Fibroblast of skin of right quadriceps (primary cell): Measurements from ENCODE around the gene GRB10.
"Not testable (repeated sequence)": the region's sequence is repeated elsewhere in the genome, so short reads cannot be mapped to it uniquely, and the experiment has no call there.

Source experiments
- DNase-seq: peaks from one replicate; pipeline ENCODE4 v3.0.0-alpha.2; 2013

GRB10 gene

DNA sequence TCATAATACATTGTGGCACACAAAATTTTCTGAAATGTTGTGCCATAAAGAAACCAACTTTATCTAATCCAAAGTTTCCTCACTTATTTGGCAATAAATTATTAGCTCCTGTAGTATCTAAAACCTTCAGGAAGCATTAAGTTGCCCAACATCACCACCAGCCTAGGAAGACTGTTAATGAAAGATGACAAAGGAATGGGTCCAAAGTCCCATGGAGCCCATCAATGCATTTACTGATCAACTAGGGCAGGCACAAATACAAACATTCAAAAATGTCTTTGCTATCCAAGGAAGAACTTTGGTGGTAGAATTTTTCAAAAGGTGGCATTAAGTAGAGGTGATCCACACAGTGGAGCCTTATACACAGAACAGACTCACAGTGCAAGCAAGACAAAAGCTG, 4.5 kb downstream of the GRB10 start:
- no peak for DNase-seq

DNA sequence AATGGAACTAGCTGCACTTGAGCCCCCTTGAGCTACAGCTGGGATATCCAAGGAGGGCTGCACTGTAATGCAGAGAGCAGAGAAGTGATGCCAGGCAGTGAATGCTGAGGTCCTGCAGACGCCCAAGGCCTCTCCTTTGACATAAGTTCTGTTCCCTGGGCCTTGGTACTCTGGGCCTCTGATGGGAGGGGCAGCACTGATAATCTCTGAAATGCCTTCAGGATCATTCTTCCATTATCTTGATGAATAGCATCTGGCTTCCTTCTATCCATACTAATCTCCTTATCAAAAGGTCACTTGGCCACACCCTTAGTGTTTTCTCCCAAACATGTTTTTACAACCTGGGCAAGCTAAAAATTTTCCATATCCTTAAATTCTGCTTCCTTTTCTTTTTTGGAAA, 6.9 kb downstream of the GRB10 start:
- no peak for DNase-seq

DNA sequence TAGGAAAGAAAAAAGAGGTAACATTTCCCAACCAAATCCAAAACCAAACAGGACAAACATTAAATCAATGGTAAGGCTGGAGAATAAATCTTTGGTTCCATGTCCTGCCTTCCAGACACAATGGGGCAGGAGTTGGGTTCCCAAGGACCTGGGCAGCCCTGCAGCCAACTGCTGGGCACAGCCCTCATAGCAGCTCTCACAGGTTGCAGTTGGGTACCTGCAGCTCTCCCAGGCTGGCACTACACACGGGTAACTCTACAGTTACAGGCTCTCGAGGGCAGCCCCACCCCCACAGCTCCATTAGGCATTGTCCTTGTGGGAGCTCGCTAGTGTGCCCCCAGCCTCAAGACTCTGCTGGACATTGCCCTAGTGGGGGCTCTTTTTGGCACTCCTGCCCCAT, 7.5 kb downstream of the GRB10 start:
- no peak for DNase-seq

DNA sequence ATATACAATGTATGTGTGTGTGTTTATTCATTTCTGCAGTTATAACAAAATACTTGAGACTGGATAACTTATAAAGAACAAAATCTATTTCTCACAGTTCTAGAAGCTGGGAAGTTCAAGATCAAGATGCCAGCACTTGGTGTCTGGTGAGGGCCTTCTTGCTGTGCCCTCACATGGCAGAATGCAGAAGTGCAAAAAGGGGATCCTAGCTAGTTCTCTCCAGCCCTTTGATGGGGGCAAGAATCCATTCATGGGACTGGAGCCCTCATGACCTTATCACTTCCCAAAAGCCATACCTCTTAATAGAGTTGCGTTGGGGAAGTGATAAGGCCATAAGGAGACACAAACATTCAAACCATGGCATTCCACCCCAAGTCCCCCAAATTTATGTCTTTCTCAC, 8.4 kb downstream of the GRB10 start:
- no peak for DNase-seq

DNA sequence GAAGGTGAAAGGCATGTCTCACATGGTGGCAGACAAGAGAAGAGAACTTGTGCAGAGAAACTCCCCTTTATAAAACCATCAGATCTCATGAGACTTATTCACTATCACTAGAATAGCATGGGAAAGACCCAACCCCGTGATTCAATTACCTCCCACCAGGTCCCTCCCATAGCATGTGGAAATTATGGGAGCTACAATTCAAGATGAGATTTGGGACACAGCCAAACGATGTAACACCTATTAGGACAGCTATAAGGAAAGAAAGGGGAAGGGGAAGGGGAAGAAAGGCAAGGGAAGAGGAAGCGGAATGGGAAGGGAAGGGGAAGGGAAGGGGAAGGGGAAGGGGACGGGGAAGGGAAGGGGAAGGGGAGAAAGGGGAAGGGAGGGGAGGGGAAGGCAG, 9.6 kb downstream of the GRB10 start:
- not testable (repeated sequence) for DNase-seq

DNA sequence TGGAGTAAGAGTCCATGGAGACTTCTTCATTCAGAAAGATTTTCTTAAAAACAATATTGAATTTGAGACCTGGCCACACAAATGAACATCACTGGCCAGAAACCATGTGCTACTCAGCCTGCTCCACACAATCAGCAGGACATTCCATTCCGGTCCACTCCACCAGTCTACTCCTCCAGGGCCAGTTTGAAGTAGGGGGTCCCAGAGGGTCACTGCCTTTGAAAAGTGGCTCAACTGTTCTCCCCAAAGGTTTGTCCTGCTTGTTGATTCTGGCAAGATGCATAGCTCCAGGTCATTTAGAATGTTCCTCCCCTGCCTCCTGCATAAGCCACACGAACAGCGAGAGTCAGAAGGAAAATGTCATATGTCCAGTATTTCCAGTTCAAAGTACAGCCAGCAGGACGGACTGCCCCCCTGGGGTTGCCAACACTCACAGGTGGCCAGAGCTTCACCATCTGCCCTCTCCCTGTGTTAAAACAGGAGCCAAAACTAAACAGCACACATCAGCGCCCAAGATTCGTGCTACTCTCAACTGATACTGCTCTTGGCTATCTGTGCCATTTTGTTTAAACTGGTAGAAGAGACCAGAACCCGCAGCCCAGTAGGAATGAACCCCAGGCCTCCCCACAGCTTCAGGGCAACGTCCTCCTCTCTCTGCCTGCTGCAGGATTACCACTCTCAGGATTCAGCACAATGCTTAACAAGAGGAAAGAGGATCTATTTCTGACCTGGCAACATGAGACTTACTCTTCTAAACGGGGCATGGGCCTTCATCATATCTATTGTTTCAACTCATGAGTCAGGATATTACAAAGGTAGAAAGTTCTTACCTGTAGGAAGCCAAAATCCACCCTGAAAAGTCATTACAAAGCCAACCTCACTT, 11.3 kb downstream of the GRB10 start:
- DNase-seq, result no peak

DNA sequence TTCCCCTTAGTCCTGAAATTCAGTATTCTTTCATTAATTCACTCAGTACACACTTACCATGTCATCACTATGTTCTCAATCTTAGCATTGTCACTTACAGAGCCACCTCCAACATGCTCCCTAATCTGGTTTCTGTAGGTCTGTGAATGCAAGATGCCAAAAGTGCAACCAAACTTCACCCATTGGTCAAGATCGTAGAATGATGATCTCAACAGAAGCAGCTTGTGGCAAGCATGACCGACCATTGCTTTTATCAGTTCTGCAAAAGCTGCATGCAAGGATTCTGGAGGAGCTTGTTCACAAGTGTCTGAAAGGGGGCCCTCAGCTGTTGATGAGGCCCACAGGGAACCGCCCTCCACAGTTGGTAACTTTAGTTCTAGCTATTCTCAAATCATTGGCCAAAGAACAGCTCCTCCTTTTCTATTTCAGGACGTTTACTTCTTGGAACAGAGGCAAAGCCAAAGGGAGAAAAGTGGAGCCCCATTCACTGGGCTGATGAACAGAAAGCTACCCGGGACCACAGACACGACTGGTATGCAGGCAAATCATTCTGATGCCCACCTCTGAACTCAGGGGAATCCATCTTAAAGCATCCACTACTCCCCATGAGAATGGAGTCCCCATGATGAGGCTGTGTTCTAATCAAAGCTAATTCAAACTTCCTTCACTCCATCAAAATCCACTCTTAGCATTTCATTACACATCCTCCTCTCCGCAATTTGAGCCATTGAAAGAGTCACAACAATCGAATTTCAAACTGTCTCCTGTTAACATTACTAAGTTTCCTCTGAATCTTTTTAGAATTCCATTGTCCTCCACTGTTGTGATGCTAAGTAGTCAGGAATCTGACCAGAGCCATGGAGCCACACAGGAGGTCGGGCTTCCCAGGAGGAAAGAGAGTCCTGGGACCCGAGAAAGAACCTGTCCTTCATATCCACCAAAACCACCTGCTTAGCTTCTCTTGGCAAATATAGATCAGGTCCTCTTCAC, 13.9 kb downstream of the GRB10 start:
- DNase-seq, result no peak

DNA sequence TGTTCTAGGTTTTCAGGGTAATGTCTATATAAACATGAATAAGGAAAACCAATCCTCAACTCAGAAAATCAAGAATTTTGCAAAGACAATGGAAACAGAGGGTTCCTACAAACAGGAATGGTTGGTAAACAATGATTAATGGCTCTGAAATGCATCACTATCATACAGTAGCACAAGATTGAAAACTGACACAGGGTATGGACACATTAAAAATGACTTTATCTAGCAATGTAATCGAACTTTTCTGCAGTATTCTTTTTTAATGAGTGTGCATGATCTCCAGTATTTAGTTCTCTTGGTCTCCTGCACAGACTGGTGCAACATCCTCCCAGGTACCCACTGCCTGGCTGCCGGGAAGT, 15.9 kb downstream of the GRB10 start:
- no peak for DNase-seq

DNA sequence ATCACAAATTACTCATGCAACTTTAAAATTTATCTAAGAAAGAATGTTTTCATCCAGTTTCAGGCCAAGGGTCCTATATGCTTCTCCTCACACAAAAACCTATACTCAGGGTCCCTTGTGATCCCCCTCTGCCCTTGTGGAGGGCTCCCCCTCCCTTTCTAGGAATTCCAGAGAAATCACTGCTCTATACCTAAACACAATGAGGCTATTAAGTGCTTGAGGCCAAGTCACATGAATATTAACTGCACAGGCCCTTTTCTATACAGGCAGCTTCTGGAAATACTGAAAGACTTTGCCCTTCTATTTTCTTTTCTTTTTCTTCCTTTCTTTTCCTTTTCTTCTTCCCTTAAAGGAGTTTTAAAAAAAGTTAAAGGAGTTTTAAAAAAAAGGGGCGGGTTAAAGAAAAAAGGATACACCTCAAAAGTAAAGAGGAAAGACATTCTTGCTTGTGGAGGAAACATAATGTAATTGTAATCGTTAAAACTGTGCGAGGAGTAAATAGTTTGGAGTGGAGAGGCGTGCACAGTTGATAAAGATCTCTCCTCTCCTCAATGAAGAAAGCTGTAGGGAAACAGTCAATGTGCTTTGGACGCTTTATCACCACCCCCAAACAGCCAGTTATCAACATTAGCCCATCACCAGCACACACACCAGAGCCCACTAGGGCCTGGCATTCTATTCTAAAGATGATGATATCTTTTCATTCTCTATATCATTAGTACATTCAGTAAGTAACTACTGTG, 16.4 kb downstream of the GRB10 start:
- no peak for DNase-seq

DNA sequence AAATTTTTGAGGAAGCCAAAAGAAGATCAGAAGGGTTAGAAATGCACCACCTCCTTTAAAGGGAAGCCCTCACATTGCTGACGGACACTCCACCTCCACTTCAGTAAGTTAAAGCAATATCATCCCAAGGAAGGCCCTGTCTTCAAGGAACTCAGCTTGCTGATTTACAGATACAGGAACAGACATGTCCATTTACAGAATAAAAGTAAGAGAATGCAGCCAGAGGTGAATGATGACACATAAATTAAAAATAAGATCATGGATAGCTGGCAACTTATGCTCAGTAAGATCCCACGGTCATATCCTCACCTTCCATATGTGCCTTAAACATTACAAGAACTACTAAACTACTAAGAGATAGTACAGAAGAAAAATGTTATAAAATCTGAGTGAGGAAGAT, 20.4 kb downstream of the GRB10 start:
- no peak for DNase-seq

DNA sequence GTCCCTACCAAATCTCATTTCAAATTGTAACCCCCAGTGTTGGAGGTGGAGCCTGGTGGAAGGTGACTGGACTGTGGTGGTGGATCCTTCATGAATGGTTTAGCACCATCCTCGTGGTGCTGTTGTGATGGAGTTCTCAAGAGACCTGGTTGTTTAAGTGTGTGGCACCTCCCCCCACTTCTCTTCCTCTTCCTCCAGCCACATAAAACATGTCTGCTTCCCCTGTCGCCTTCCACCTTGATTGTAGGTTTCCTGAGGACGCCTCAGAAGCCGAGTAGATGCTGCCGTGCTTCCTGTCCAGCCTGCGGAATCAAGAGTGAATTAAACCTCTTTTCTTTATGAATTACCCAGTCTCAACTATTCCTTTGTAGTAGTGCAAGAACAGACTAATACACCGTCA, 21.0 kb downstream of the GRB10 start:
- no peak for DNase-seq

DNA sequence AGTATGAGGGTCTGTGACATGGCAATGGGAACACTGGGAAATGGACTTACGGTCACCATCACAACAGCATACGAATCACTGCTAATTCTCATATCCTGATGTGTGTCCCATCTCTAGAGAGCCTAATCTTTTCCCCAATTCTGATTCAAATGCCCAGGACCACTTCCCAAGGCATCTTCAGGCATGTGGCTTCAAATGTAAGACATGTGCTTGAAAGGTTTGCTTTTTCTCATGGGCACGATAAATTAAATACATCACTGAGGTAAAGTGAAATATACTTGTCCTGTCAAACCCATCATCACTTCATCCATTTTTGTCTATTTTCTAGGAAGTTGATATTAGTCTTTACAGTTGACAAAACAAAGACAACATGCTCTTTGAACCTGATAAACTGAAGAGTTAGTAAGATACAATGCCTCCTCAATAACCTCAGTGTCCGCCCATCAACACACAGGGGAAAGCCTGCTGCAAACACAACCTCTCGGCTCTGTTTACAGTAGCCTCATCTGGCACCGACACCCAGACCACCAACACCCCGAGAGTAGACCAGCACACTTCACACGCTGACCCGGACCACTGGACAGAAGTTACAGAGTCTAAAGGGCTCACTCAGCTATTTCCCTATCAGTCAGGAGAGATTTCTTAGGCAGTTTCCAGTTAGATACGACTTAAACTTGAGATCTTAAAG, 24.8 kb downstream of the GRB10 start:
- DNase-seq, result no peak

DNA sequence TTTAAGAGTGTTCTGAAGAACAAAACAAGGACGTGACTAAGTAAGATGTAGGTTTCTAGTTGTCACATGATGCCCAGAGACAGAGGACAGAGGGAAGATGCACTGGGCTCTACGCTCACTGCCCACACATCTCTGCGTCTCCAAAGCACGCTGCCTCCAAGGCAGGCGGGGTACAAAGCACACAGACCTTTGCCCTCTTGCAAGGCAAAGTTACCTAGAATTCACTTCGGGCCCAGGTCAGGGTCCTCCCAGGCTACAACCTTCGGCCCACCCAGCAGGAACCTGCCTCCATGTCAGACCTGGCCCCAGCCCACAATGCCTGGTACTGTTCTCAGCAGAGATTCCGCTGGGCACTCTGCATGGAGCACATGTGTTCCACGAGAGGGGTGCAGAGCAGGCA, 26.5 kb downstream of the GRB10 start:
- no peak for DNase-seq

DNA sequence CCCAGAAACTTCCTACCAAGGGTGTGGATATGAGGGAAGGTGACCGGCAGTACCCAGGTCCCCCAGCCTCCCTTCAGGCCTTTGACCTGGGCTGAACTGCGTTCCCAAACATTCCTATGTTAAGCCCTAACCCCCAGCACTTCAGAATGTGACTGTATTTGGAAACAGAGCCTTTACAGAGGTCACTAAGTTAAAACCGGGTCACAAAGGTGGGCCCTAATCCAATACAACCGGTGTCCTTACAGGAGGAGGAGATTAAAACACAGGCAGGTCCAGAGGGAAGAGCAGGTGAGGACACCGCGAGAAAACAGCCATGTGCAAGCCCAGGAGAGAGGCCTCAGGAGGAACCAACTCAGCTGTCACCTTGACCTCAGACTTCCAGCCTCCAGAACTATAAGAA, 28.0 kb downstream of the GRB10 start:
- DNase-seq, result no peak

DNA sequence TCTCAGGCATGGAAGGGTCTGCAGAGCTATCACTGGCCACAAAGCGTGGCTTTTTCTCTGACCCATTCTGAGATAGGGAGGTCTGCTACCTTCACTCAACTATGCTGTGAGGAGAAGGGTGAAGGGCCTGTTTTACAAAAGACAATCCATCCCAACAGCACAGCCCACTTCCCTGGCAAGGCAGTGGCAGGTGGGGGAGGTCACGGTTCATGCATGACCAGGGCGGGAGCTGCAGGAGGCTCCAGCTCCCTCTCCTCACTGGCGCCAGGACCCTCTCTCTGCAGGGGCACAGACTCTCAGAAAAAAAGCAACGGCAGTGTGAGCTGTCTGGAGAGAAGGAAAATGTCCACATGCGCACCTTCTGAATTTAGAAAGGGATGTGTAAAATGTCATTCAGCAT, 28.5 kb downstream of the GRB10 start:
- no peak for DNase-seq

DNA sequence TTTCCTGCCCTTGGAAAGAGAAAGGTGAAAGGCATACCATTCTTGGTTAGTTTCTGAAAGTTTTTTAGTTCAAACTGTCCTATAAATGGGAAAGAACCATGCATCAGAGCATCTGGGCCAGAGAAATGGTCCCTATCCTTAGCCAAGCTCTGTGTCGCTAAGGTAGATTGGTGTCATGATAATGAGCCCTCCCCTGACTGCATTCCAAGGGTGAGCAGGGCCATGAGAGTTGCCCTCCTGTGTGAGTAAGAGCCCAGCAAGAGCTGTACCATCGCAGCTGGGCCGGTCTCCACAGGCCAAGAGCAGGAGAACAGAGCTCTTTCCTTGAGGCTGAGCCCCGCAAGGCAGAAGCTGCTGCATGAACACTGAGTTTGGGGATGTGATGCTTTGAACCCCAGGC, 30.3 kb downstream of the GRB10 start:
- no peak for DNase-seq

DNA sequence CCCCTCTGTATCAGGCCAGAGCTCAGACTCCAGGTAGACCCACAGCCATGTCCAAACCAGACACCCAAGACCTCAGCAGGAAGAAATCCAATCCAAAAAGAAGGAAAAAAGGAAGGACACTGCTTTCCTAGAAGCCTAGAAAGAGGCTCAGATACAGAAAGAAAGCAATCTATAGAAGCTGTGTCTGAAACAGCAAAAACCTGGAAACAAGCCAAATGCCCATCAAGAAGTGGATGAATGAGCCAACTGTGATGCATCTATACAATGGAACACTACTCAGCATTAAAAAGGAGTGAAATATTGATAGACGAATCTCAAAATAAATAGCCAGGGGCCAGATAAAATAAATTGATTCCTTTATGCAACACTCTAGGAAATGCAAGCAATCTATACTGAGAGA, 31.6 kb downstream of the GRB10 start:
- DNase-seq, result no peak

DNA sequence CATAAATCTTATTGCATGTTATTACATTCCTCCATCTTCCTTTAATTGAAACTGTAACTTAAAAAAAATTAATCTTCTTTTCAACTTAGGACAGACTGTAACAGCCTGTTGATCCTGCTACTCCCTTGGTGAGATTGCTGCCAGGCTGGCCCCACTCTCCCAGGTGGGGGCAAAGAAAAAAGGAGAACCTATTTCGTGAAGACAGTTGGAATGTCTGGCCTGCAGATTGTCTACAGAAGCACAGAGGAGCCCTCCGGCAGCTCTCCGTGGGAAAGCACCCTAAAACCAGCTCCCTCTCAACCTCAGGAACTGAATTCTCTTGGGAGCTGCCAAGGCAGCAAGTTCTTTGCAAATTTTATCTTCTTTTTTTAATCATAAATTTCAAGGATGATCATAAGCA, 32.8 kb downstream of the GRB10 start:
- DNase-seq, result no peak

DNA sequence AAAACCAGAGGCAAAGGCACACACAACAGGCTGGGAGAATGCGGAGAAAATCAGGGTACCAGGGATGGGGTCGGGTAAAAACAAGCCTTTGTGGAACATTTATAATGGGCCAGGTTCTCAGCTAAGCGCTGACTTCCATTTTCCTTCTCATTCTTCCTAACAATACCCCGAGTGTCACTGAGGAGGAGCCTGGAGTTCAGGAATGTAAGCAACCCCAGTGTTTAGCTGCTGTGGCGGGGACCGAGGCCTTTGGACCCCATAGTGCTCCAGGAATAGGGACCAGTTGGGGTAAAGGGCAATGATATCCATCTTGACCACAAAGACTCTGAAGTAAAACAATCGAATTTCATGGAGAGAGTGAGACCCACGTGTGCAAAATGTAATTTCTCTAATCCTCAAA, 34.2 kb downstream of the GRB10 start:
- DNase-seq, result no peak

DNA sequence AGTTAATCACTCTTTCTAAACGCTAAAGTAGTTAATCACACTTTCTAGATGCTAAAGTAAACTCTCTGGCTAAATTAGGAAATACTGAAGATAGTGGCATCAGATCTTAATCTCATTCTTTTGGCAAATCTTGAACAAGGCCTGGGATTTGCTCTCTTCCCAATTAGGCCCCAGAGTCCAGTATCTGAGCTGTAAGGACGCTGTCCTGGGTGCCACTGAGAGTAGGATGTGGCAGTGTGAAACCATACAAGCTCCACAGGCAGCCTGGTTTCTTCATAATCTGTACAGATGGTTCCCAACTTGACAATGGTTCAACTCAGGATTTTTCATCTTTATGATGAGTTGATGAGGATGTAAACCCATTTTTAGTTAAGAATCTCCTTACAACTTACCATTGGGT, 36.9 kb downstream of the GRB10 start:
- DNase-seq, result no peak

DNA sequence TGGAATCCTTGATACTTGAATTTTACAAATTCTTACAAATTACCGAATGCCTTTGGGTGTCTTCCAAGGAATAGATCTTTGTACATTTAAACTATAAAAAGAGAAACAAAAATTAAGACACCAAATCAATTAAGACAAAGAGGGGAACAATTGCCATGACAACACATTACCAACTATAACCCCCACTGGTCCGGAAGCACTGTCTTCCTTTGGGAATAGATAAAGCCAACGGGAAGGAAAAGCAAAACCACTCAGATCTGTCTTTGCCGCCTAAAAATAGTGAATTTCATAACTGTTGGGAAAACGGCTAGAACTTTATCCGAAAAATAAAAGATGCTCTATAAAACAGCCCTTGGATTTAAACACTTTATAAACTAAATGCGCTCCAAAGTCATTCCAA, 37.4 kb downstream of the GRB10 start:
- no peak for DNase-seq

DNA sequence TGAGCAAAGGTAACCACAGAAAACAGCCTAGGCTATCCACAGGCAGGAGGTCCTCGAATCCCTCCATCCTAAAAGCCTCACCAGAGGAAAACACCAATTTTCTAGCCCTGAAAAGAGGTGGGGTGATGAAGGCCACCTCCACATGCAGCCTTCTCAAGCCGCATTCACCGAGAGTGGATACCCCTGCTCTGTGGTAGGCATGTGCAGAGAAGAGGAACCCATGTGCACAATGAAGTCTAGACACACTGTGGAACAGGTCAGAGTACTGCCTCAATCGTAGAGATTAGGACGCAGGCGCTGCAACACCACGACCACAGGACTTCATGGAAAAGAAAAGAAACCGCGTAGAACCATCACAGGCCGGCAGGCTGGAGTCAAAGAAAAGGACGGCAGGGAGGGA, 38.8 kb downstream of the GRB10 start:
- no peak for DNase-seq

DNA sequence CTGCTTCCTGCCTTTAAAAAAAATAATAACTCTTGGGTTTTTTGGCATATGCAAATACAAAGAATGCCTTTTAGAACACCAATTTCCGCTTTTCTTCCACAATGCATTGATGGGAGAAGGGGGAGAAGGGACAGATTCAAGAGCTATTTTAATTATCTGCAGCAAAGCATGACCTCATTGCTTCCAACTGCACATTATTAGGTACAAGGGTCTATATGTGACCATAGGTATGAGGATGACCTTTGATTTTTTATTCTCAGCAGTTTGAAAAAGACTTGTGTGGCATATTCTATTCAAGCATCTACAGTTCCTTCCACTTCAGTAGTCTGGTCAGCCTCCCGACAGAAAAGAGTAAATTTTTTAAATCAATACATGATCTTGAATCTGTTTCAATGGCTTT, 39.7 kb downstream of the GRB10 start:
- no peak for DNase-seq
